HL-60 (cell line): ENCODE measurements around the gene PARD6G.

Source experiments
- GABPA ChIP-seq: IDR thresholded peaks from 2 replicates; pipeline ENCODE4 v1.6.1; 2012; ENCODE audit warnings: low read depth
- POLR2AphosphoS5 ChIP-seq: IDR thresholded peaks from 2 replicates; pipeline ENCODE4 v1.6.1; 2012; ENCODE audit warnings: low read depth
- REST ChIP-seq: IDR thresholded peaks from 2 replicates; pipeline ENCODE4 v1.6.1; 2012; ENCODE audit warnings: low read depth; ENCODE audit not compliant: insufficient replicate concordance
- TF ChIP-seq, protein P1 (sequence below): IDR thresholded peaks from one replicate; pipeline ENCODE4 v1.5.1; 2011; ENCODE audit warnings: low read length, control low read depth, inconsistent platforms; ENCODE audit not compliant: insufficient read depth

- TF ChIP-seq POLR2AphosphoS5 (no peak), REST (no peak), GABPA (no peak)
- TF ChIP-seq, protein P1, sequence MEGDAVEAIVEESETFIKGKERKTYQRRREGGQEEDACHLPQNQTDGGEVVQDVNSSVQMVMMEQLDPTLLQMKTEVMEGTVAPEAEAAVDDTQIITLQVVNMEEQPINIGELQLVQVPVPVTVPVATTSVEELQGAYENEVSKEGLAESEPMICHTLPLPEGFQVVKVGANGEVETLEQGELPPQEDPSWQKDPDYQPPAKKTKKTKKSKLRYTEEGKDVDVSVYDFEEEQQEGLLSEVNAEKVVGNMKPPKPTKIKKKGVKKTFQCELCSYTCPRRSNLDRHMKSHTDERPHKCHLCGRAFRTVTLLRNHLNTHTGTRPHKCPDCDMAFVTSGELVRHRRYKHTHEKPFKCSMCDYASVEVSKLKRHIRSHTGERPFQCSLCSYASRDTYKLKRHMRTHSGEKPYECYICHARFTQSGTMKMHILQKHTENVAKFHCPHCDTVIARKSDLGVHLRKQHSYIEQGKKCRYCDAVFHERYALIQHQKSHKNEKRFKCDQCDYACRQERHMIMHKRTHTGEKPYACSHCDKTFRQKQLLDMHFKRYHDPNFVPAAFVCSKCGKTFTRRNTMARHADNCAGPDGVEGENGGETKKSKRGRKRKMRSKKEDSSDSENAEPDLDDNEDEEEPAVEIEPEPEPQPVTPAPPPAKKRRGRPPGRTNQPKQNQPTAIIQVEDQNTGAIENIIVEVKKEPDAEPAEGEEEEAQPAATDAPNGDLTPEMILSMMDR = no peak
Measured at GRCh38 chr18:80107426-80107825, 139.9 kb downstream of the PARD6G start.
